ENCODE results near the gene CD68. TPM values are rescaled to one million over a fixed set of nuclear protein-coding genes. Genes with fewer than 3 reads are reported as not detected.
A peak's percentile ranks its signal among the peaks of the same experiment; 100 is the strongest.

The CD68 gene
- total and polyA plus RNA-seq, 4 donors: 33.3 to 595 (median 395) TPM

DNA sequence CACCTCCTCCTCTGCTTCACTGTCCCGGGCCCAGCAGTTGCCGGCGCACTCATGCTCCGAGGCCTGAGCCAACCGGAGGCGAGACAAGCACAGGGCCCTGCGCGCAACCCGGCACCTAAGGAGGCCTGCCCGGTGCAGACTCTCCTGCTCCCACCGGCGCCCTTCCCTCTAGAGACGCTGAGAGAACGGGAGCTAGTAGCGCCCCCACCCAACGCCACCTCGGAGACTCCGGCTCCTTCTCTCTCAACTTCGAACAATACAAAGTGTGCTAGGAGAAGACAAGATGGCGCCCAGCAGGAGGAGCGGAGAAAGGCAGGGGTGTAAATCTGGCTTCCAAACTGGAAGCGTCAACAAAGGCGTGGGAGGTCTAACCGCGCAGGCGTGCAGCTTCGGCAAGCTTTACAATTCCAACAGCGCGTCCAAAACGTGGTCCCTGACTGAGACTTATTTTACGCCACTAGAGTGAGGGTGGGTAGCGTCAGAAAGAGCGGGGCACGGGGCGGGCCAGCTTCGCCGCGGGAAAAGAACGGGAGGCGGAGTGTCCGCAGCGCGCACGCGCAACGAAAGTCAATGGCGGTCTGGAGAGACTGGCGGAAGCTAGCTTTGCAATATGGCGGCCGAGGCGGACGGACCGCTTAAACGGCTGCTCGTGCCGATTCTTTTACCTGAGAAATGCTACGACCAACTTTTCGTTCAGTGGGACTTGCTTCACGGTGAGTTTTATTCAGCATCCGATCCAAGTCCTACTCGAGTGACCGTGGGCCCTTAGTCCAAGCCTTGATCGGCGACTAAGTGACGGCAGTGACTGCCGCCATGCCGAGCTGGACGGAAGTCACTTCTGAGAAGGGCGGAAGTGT, 4.0 kb downstream of the CD68 start, which contains the start of gene MPDU1:
MPDU1 (plus strand) TSS at position 600 of the 857 bp plus-strand sequence; CDS start at position 611, 11 bp downstream.
- Histone ChIP-seq H3K4me3 (peak within 1 kb of the TSS; percentile 48), H3K36me3 (ENCODE audit: control insufficient read depth in 4 of 4, insufficient read depth in 4 of 4, low read length in 4 of 4) (peaks cover 5 to 27% (median 18%) of the 10 kb centered on the region in 4 donors), H3K27me3 (ENCODE audit: control insufficient read depth in 3 of 3, insufficient read depth in 3 of 3, low read length in 2 of 3) (no peaks in the 10 kb centered on the region), H3K9me3 (ENCODE audit: control insufficient read depth in 4 of 4, insufficient read depth in 3 of 4, low read length in 3 of 4) (no peaks in the 10 kb centered on the region), H3K4me1 (ENCODE audit: control insufficient read depth in 5 of 5, insufficient read depth in 5 of 5, low read length in 5 of 5) (peaks cover 10 to 35% (median 17%) of the 10 kb centered on the region in 5 donors), H3K9ac (ENCODE audit: insufficient read depth in 1 of 2, low read length in 2 of 2) (peak within 1 kb of the TSS; percentile 92 to 99), H3K27ac (ENCODE audit: low read depth in 1 of 2, low read length in 1 of 2) (peak within 1 kb of the TSS; percentile 89)
- ATAC-seq (ENCODE audit: insufficient read depth, low FRiP score) (peak; percentile 74), DNase-seq (peak; percentile 99 to 100 (median 99))
- TF ChIP-seq CTCF (IDR thresholded peaks at IDR 0.05; ENCODE audit: control extremely low read depth, extremely low read depth): no peak
- WGBS, 2 donors: 14 to 19% methylated on average over 69 of the region's 69 CpGs

GRCh38 chr17:7586673-7587419, 7.4 kb downstream of the CD68 start:
- Histone ChIP-seq H3K4me1 (ENCODE audit: control insufficient read depth in 5 of 5, insufficient read depth in 5 of 5, low read length in 5 of 5) (peaks cover 7 to 34% (median 20%) of the 10 kb centered on the region in 5 donors), H3K27ac (ENCODE audit: low read depth in 1 of 2, low read length in 1 of 2) (peak overlapping the region; percentile 14 to 41), H3K9me3 (ENCODE audit: control insufficient read depth in 4 of 4, insufficient read depth in 3 of 4, low read length in 3 of 4) (no peaks in the 10 kb centered on the region), H3K4me3 (no peak overlapping the region), H3K9ac (ENCODE audit: insufficient read depth in 1 of 2, low read length in 2 of 2) (no peak overlapping the region), H3K27me3 (ENCODE audit: control insufficient read depth in 3 of 3, insufficient read depth in 3 of 3, low read length in 2 of 3) (no peaks in the 10 kb centered on the region), H3K36me3 (ENCODE audit: control insufficient read depth in 4 of 4, insufficient read depth in 4 of 4, low read length in 4 of 4) (peaks cover 4 to 30% (median 14%) of the 10 kb centered on the region in 4 donors)
- peak in 1 of 3 donors; percentile 22 for DNase-seq
- no peak for TF ChIP-seq CTCF (IDR thresholded peaks at IDR 0.05; ENCODE audit: control extremely low read depth, extremely low read depth)
- WGBS, 2 donors: 77 to 79% methylated on average over 9 of the region's 9 CpGs
- no peak for ATAC-seq (ENCODE audit: insufficient read depth, low FRiP score)

DNA sequence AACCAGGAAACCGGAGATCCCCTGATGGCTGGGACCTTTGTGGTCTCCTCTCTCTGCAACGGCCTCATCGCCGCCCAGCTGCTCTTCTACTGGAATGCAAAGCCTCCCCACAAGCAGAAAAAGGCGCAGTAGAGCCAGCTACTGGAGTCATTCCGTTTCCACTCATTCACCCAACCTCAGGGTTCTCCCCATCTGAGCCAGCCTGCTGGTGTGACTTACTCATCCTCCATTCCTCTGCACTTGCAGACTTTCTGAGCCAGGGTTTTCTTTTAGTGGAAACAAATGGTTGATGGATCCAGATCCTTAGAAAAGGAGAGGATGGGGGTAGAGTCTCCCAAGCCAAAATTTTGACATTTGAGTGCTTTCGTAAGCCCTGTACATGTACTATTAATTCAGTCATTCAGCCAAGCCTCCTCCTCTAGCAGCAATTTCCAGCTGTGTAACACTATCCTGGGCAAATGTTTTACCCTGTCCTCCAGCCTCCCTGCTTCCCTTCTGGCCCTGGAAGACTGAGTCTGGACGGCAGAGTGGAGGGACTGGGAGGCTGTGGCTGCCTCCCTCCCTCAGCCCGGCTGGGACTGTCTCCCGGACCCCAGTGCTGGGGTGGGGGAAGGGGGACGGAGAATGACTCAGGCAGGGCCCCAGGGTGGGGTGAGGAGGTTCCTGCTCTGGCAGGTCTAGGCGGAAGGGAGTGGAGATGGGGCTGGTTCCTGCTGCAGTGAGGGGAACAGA, 8.1 kb downstream of the CD68 start:
- WGBS, 2 donors: 76 to 79% methylated on average over 12 of the region's 12 CpGs
- no peaks in the 10 kb centered on the region for H3K27me3 ChIP-seq (ENCODE audit: control insufficient read depth in 3 of 3, insufficient read depth in 3 of 3, low read length in 2 of 3)
- H3K9ac ChIP-seq (ENCODE audit: insufficient read depth in 1 of 2, low read length in 2 of 2): no peak overlapping the region
- no peak for TF ChIP-seq CTCF (IDR thresholded peaks at IDR 0.05; ENCODE audit: control extremely low read depth, extremely low read depth)
- H3K27ac ChIP-seq (ENCODE audit: low read depth in 1 of 2, low read length in 1 of 2): peak overlapping the region; percentile 14 to 41
- ATAC-seq (ENCODE audit: insufficient read depth, low FRiP score): no peak
- no peaks in the 10 kb centered on the region for H3K9me3 ChIP-seq (ENCODE audit: control insufficient read depth in 4 of 4, insufficient read depth in 3 of 4, low read length in 3 of 4)
- H3K4me1 ChIP-seq (ENCODE audit: control insufficient read depth in 5 of 5, insufficient read depth in 5 of 5, low read length in 5 of 5): peaks cover 4 to 27% (median 14%) of the 10 kb centered on the region in 5 donors
- peaks cover 11 to 33% (median 20%) of the 10 kb centered on the region in 4 donors for H3K36me3 ChIP-seq (ENCODE audit: control insufficient read depth in 4 of 4, insufficient read depth in 4 of 4, low read length in 4 of 4)
- no peak overlapping the region for H3K4me3 ChIP-seq
- no peak for DNase-seq
